ENCODE measurements around the gene CAV1.

CAV1 gene

GRCh38 chr7:116499168-116500077, 25.4 kb upstream of the CAV1 start, which contains the start of gene CAV2:
TSS of gene CAV2 (plus strand) at chr7:116499738. CDS start at chr7:116499782, 44 bp downstream.
- TF ChIP-seq CTCF (IDR thresholded peaks at IDR 0.05; ENCODE audit: borderline replicate concordance, insufficient read depth, low read depth, low read length) = no peak
- peak within 1 kb of the TSS; percentile 61 for H3K4me3 ChIP-seq (ENCODE audit: low read depth, low read length)

- H3K4me3 ChIP-seq (ENCODE audit: low read depth, low read length) = peak overlapping the region; percentile 61
- TF ChIP-seq CTCF (IDR thresholded peaks at IDR 0.05; ENCODE audit: borderline replicate concordance, insufficient read depth, low read depth, low read length) = no peak
Measured at GRCh38 chr7:116500078-116500853, 24.6 kb upstream of the CAV1 start.

- H3K4me3 ChIP-seq (ENCODE audit: low read depth, low read length) = no peak overlapping the region
- no peak for TF ChIP-seq CTCF (IDR thresholded peaks at IDR 0.05; ENCODE audit: borderline replicate concordance, insufficient read depth, low read depth, low read length)
Measured at GRCh38 chr7:116501425-116502167, 23.2 kb upstream of the CAV1 start.

GRCh38 chr7:116502201-116503096, 22.4 kb upstream of the CAV1 start:
- no peak for TF ChIP-seq CTCF (IDR thresholded peaks at IDR 0.05; ENCODE audit: borderline replicate concordance, insufficient read depth, low read depth, low read length)

GRCh38 chr7:116503835-116504234, 21.0 kb upstream of the CAV1 start:
- no peak for TF ChIP-seq CTCF (IDR thresholded peaks at IDR 0.05; ENCODE audit: borderline replicate concordance, insufficient read depth, low read depth, low read length)

More at GRCh38 chr7:116502201-116503096, 22.4 kb upstream of the CAV1 start:
- no peak overlapping the region for H3K4me3 ChIP-seq (ENCODE audit: low read depth, low read length)

GRCh38 chr7:116505278-116505677, 19.6 kb upstream of the CAV1 start:
- no peak for TF ChIP-seq CTCF (IDR thresholded peaks at IDR 0.05; ENCODE audit: borderline replicate concordance, insufficient read depth, low read depth, low read length)
- H3K4me3 ChIP-seq (ENCODE audit: low read depth, low read length) = no peak overlapping the region

More at GRCh38 chr7:116503835-116504234, 21.0 kb upstream of the CAV1 start:
- H3K4me3 ChIP-seq (ENCODE audit: low read depth, low read length) = no peak overlapping the region
